ENCODE results near the gene NLGN4Y.

DNA sequence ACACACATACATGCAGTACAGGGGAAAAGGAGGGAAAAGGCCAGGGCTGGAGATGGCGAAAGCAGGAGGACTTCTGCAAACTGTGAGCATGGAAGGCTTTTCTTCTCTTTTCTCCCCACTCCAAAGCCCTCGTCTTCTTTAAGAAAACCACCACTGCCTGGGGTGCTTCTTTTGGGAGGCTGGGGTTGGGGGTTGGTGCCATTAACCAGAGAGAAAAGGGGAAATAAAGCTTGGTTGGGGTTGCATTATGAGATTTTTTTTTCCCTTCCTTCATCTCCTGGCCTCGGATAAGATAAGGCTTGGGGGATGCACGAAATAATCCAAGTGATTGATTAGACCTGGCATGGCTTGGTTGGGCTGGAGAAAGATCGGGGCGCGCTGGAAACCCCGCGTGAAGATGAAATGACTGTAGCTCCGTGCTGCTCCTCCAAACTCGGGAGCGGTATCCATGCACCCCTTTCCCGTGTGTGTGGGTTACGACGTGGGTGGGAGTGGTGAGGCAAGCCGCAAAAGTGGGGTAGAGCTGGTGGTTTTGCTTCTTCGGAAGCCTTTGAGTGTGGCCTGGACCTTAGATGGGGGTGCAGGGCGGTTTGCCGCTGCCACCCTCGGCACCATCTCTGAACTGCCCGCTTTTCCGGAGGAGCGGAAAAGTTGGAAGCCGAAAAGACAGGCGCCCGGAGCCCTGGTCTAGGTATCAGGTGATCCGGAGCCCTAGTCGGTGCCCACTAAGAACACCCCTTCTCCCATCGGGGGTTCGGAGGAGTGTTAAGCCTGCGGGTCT is 648 bp upstream of the NLGN4Y start:
- TF ChIP-seq, protein P1, sequence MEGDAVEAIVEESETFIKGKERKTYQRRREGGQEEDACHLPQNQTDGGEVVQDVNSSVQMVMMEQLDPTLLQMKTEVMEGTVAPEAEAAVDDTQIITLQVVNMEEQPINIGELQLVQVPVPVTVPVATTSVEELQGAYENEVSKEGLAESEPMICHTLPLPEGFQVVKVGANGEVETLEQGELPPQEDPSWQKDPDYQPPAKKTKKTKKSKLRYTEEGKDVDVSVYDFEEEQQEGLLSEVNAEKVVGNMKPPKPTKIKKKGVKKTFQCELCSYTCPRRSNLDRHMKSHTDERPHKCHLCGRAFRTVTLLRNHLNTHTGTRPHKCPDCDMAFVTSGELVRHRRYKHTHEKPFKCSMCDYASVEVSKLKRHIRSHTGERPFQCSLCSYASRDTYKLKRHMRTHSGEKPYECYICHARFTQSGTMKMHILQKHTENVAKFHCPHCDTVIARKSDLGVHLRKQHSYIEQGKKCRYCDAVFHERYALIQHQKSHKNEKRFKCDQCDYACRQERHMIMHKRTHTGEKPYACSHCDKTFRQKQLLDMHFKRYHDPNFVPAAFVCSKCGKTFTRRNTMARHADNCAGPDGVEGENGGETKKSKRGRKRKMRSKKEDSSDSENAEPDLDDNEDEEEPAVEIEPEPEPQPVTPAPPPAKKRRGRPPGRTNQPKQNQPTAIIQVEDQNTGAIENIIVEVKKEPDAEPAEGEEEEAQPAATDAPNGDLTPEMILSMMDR (IDR thresholded peaks at IDR 0.05): no peak
- TF ChIP-seq POLR2A (IDR thresholded peaks at IDR 0.05) (no peak), POLR2AphosphoS5 (IDR thresholded peaks at IDR 0.05) (no peak)
